ENCODE measurements around the gene UBE2R2. TPM values are rescaled to one million over a fixed set of nuclear protein-coding genes. Genes with fewer than 3 reads are reported as not detected.

UBE2R2 gene
- total and polyA plus RNA-seq, 2 of the 8 experiments (the other 6 are each of a cell fraction or from before 2014, with no cell fraction given) = 19.4 to 42.1 TPM

GRCh38 chr9:33932078-33932807 lies 115.3 kb downstream of the UBE2R2 start:
- Histone ChIP-seq H2BK120ac (replicated peaks; ENCODE audit: low read depth, low read length) (no peak overlapping the region), H4K8ac (ENCODE audit: extremely low read depth, insufficient read depth, low read length) (no peak overlapping the region), H2BK12ac (ENCODE audit: low read depth, low read length) (no peak overlapping the region), H3K4me1 (replicated peaks in 1 of 4; ENCODE audit: control insufficient read depth in 3 of 4, insufficient read depth in 4 of 4, low read length in 3 of 4) (peaks cover 0 to 4% (median under 1%) of the 10 kb centered on the region in 4 experiments; a peak in 5 of 7 replicates), H3K4me3 (ENCODE audit: extremely low read depth in 1 of 4, insufficient read depth in 2 of 4, low read depth in 3 of 4, low read length in 4 of 4) (no peak overlapping the region), H3K23me2 (ENCODE audit: low read depth, low read length) (no peaks in the 10 kb centered on the region), H3K56ac (replicated peaks; ENCODE audit: insufficient read length, low read depth, low read length) (no peak overlapping the region), H3K27me3 (replicated peaks in 1 of 4; ENCODE audit: control insufficient read depth in 3 of 4, extremely low read depth in 1 of 4, insufficient read depth in 3 of 4, low read length in 3 of 4) (no peaks in the 10 kb centered on the region), H3K36me3 (ENCODE audit: control insufficient read depth in 2 of 4, insufficient read depth in 4 of 4, low read length in 3 of 4) (peaks cover 33 to 78% (median 56%) of the 10 kb centered on the region in 4 experiments), H3K14ac (ENCODE audit: insufficient read length) (no peak overlapping the region), H3K23ac (ENCODE audit: insufficient read length) (no peak overlapping the region), H3K4me2 (ENCODE audit: insufficient read depth in 1 of 2, low read depth in 2 of 2, low read length in 2 of 2) (no peak overlapping the region), H2AFZ (ENCODE audit: low read length) (no peak overlapping the region), H4K20me1 (replicated peaks in 1 of 2; ENCODE audit: control insufficient read depth in 1 of 2, insufficient read depth in 2 of 2, low read length in 2 of 2) (peaks cover 2 to 6% of the 10 kb centered on the region in 2 experiments), H3K79me2 (ENCODE audit: control insufficient read depth in 1 of 2, insufficient read depth in 2 of 2, low read length in 2 of 2) (peaks cover 0 to 4% of the 10 kb centered on the region in 2 experiments; a peak in 1 of 4 replicates), H2AK5ac (ENCODE audit: low read depth, low read length) (no peak overlapping the region), H3K9me3 (ENCODE audit: insufficient read depth in 2 of 2, low read depth in 1 of 2, low read length in 1 of 2) (no peaks in the 10 kb centered on the region), H2BK5ac (ENCODE audit: low read depth, low read length) (no peak overlapping the region; the same call in 1 of the 2 replicates), H2BK20ac (ENCODE audit: low read length) (no peak overlapping the region), H4K5ac (ENCODE audit: insufficient read length, low read depth, low read length) (no peak overlapping the region), H2BK15ac (ENCODE audit: low read length) (no peak overlapping the region), H3K27ac (ENCODE audit: low read depth, low read length) (no peak overlapping the region), H3K4ac (replicated peaks; ENCODE audit: insufficient read length, low read depth, low read length) (no peak overlapping the region), H4K91ac (replicated peaks; ENCODE audit: insufficient read length, low read length) (no peak overlapping the region), H3K79me1 (ENCODE audit: low read depth, low read length) (no peaks in the 10 kb centered on the region), H3K9ac (replicated peaks in 1 of 4; ENCODE audit: extremely low read depth in 1 of 4, low read depth in 3 of 4, low read length in 3 of 4) (no peak overlapping the region), H3K18ac (ENCODE audit: extremely low read depth, low read length) (no peak overlapping the region)
- POLR2A ChIA-PET (ENCODE audit: partially characterized antibody) = no interaction called here
- CTCF ChIA-PET (ENCODE audit: partially characterized antibody) = interaction anchor here (0.6 to 7.0 kb wide), 4 partner anchors 8 to 115 kb away, joined by 3 to 70 read pairs (median 4); no protein-coding TSS in a partner anchor
- WGBS, 2 experiments (ENCODE audit: extremely low coverage in 1 of 2, insufficient coverage in 1 of 2, insufficient read length in 1 of 2, insufficient replicate concordance in 2 of 2, low coverage in 1 of 2, low lambda C conversion rate in 2 of 2, missing lambda C conversion rate in 1 of 2) = 88% methylated on average over 20 of the region's 20 CpGs; no CpG with 5 or more reads in 1 of the 2 experiments
- FAIRE-seq = no peak
- no peak for DNase-seq (ENCODE audit: low read depth in 1 of 2, low spot score in 2 of 2)
- TF ChIP-seq CHD2 (IDR thresholded peaks at IDR 0.05; ENCODE audit: low read length) (no peak), YY1 (IDR thresholded peaks at IDR 0.05; ENCODE audit: low read depth, low read length) (no peak), SP1 (IDR thresholded peaks at IDR 0.05; ENCODE audit: low read depth, low read length) (no peak), CREB1 (IDR thresholded peaks at IDR 0.05) (no peak)
